A673 (cell line): ENCODE results near the gene POLR3C. TPM values are rescaled to one million over a fixed set of nuclear protein-coding genes. Genes with fewer than 3 reads are reported as not detected.

Source experiments
- microRNA-seq: library from miRNA; unstranded; fragments of <30 nt; microRNA quantifications from one replicate; pipeline ENCODE4 v1.2.0, GENCODE V29; 2021
- total RNA-seq: library from RNA; stranded (reverse); gene quantifications from 2 replicates; pipeline ENCODE4 v1.2.3, GENCODE V29; 2021

POLR3C gene
- total RNA-seq, 1 experiment from 2014 or later, result 50.3 TPM

Small RNA genes lying within 50 kb of the gene (microRNA-seq; reads per million reads assigned to microRNA genes)
- gene MIR6736, result 2.2 reads per million

Other genes with a start within 250 kb of the POLR3C start
- 31.3 and 32.4 TPM in 2 replicates for gene GPR89A, start 216.2 kb upstream of the POLR3C start, total RNA-seq
- 0.39 and 0.52 TPM in 2 replicates for gene PDZK1, start 116.8 kb upstream of the POLR3C start, total RNA-seq
- gene CD160, start 104.7 kb upstream of the POLR3C start, total RNA-seq, result not detected in 2 replicates
- gene RNF115, start 105 bp upstream of the POLR3C start, total RNA-seq, result 15.3 and 18.0 TPM in 2 replicates
- 3.4 and 6.6 TPM in 2 replicates for gene NUDT17, start 21.4 kb downstream of the POLR3C start, total RNA-seq
- 41.8 and 47.0 TPM in 2 replicates for gene PIAS3, start 34.9 kb downstream of the POLR3C start, total RNA-seq
- not detected in 2 replicates for gene ANKRD35, start 61.7 kb downstream of the POLR3C start, total RNA-seq
- 1.1 and 1.2 TPM in 2 replicates for gene ITGA10, start 85.8 kb downstream of the POLR3C start, total RNA-seq
- gene PEX11B, start 94.5 kb downstream of the POLR3C start, total RNA-seq, result 22.1 and 22.4 TPM in 2 replicates
- 255 and 276 TPM in 2 replicates for gene RBM8A, start 103.3 kb downstream of the POLR3C start, total RNA-seq
- gene LIX1L, start 133.8 kb downstream of the POLR3C start, total RNA-seq, result 39.6 and 40.1 TPM in 2 replicates
- gene ANKRD34A, start 140.4 kb downstream of the POLR3C start, total RNA-seq, result 1.6 and 2.2 TPM in 2 replicates
- gene POLR3GL, start 140.5 kb downstream of the POLR3C start, total RNA-seq, result 8.5 and 11.6 TPM in 2 replicates
- 27.3 and 36.4 TPM in 2 replicates for gene TXNIP, start 172.4 kb downstream of the POLR3C start, total RNA-seq
- gene HJV, start 197.5 kb downstream of the POLR3C start, total RNA-seq, result 0.24 and 0.31 TPM in 2 replicates